PC-3 (cell line): ENCODE measurements around the gene WDFY4. TPM values are rescaled to one million over a fixed set of nuclear protein-coding genes. Genes with fewer than 3 reads are reported as not detected.
A peak's percentile ranks its signal among the peaks of the same experiment; 100 is the strongest.

Experiments used
- ATAC-seq: fragments of 200-7000 bp; cut with Tn5 transposase; 2 replicates; pipeline ENCODE4 v1.9.1; 2020; ENCODE audit warnings: mild to moderate bottlenecking, moderate library complexity
- BruUV-seq: library from RNA; stranded (reverse); fragments of 400-500 nt; replicated peaks from 2 replicates; lab custom pipeline; 2021; lab: Mats Ljungman, UMichigan
- CTCF ChIA-PET: fragments of 300-600 bp; sonication (Branson Sonifier 250); formaldehyde crosslinking; loops from one replicate; lab custom pipeline; 2022; ENCODE audit warnings: antibody characterized with exemption; lab: Charles Lee
- POLR2A ChIA-PET: fragments of 300-600 bp; sonication (Branson Sonifier 250); formaldehyde crosslinking; loops from one replicate; lab custom pipeline; 2022; ENCODE audit warnings: antibody characterized with exemption; ENCODE audit not compliant: unreplicated experiment; lab: Charles Lee
- DNase-seq: peaks from one replicate; pipeline ENCODE4 v3.0.0-alpha.2; 2015
- H2AFZ ChIP-seq: fragments of 300-600 bp; sonication (generic); 2 replicates; pipeline ENCODE4 v1.6.0; 2016; ENCODE audit warnings: antibody characterized with exemption, low read length
- H3F3A ChIP-seq: fragments of 300-600 bp; sonication (generic); one replicate; pipeline ENCODE4 v1.6.0; 2017; ENCODE audit warnings: antibody characterized with exemption, low read length, control low read depth, mild to moderate bottlenecking; ENCODE audit not compliant: unreplicated experiment
- H3K27ac ChIP-seq: fragments of 300-600 bp; sonication (generic); 2 replicates; pipeline ENCODE4 v1.5.1; 2016; ENCODE audit warnings: mild to moderate bottlenecking, low read length
- H3K27me3 ChIP-seq: fragments of 300-600 bp; sonication (generic); 2 replicates; pipeline ENCODE4 v1.6.1; 2016; ENCODE audit warnings: low read length, mixed read lengths
- H3K36me3 ChIP-seq: fragments of 300-600 bp; sonication (generic); 2 replicates; pipeline ENCODE4 v1.6.1; 2016; ENCODE audit warnings: low read depth, mixed run types, low read length, mixed read lengths
- H3K4me1 ChIP-seq: fragments of 300-600 bp; sonication (generic); 2 replicates; pipeline ENCODE4 v1.5.1; 2016; ENCODE audit warnings: low read length; ENCODE audit not compliant: insufficient read depth
- H3K4me2 ChIP-seq: fragments of 300-600 bp; sonication (generic); 2 replicates; pipeline ENCODE4 v1.6.0; 2016; ENCODE audit warnings: low read length
- H3K4me3 ChIP-seq: fragments of 300-600 bp; sonication (generic); 2 replicates; pipeline ENCODE4 v1.5.1; 2016; ENCODE audit warnings: mild to moderate bottlenecking, low read length, mixed read lengths
- H3K79me2 ChIP-seq: fragments of 300-600 bp; sonication (generic); 2 replicates; pipeline ENCODE4 v1.6.1; 2017; ENCODE audit warnings: low read length, mixed read lengths
- H3K9ac ChIP-seq: fragments of 300-600 bp; sonication (generic); 2 replicates; pipeline ENCODE4 v1.6.0; 2016; ENCODE audit warnings: mild to moderate bottlenecking, low read length
- H3K9me2 ChIP-seq: fragments of 300-600 bp; sonication (generic); replicated peaks from 2 replicates; pipeline ENCODE4 v1.6.1; 2016; ENCODE audit warnings: mixed run types, low read length, mixed read lengths
- H3K9me3 ChIP-seq: fragments of 300-600 bp; sonication (generic); 2 replicates; pipeline ENCODE4 v1.6.1; 2016; ENCODE audit warnings: low read length, mixed read lengths
- H4K20me1 ChIP-seq: fragments of 300-600 bp; sonication (generic); 2 replicates; pipeline ENCODE4 v1.6.1; 2016; ENCODE audit warnings: low read length, mixed read lengths
- CTCF ChIP-seq: fragments of 300-600 bp; sonication (generic); conservative IDR thresholded peaks from 2 replicates; pipeline ENCODE4 v1.5.1; 2017; ENCODE audit warnings: antibody characterized with exemption, low read depth, mild to moderate bottlenecking, low read length
- EZH2 ChIP-seq: fragments of 300-600 bp; sonication (generic); IDR thresholded peaks from one replicate; pipeline ENCODE4 v1.6.1; 2017; ENCODE audit warnings: antibody characterized with exemption, mild to moderate bottlenecking, low read length; ENCODE audit not compliant: unreplicated experiment
- EZH2phosphoT487 ChIP-seq: fragments of 300-600 bp; sonication (generic); IDR thresholded peaks from 2 replicates; pipeline ENCODE4 v1.6.1; 2018; ENCODE audit warnings: mild to moderate bottlenecking, antibody characterized with exemption, low read length, borderline replicate concordance
- intact Hi-C: fragments of 100-400 bp; cut with micrococcal nuclease; formaldehyde crosslinking; loops from 2 replicates; pipeline ENCODE4 v1.9.0; 2023
- total RNA-seq: library from RNA; depleted of rRNA; stranded (reverse); fragments of >200 nt; gene quantifications from 2 replicates; pipeline ENCODE4 v1.2.3, GENCODE V29; 2014

WDFY4 gene
- total RNA-seq, 1 experiment from 2014 or later = not detected

GRCh38 chr10:48792687-48793096 lies 108.0 kb downstream of the WDFY4 start:
- no peaks in the 10 kb centered on the region for H3K36me3 ChIP-seq
- BruUV-seq = no TSS peak
- H3K9me3 ChIP-seq = no peaks in the 10 kb centered on the region
- TF ChIP-seq EZH2 (no peak), EZH2phosphoT487 (no peak), CTCF (no peak)
- CTCF ChIA-PET = interaction anchor here (0.8 kb wide), 1 partner anchor 135 kb away, joined by 3 read pairs; no protein-coding TSS in a partner anchor
- peaks cover 72% of the 10 kb centered on the region for H3K27me3 ChIP-seq
- no peaks in the 10 kb centered on the region for H3F3A ChIP-seq
- intact Hi-C loops = no loop called here
- no peaks in the 10 kb centered on the region for H3K79me2 ChIP-seq
- H2AFZ ChIP-seq = no peak overlapping the region
- no peaks in the 10 kb centered on the region for H3K9me2 ChIP-seq
- H3K27ac ChIP-seq = no peak overlapping the region
- DNase-seq (peak; percentile 87), ATAC-seq (peak; percentile 68)
- no peak overlapping the region for H3K4me3 ChIP-seq
- no peaks in the 10 kb centered on the region for H3K4me1 ChIP-seq
- POLR2A ChIA-PET = interaction anchor here (0.7 kb wide), 1 partner anchor 9 kb away, joined by 3 read pairs; no protein-coding TSS in a partner anchor
- no peak overlapping the region for H3K4me2 ChIP-seq
- H3K9ac ChIP-seq = no peak overlapping the region
- H4K20me1 ChIP-seq = no peaks in the 10 kb centered on the region

GRCh38 chr10:48794074-48794473 lies 109.4 kb downstream of the WDFY4 start:
- DNase-seq (no peak), ATAC-seq (no peak)
- no peaks in the 10 kb centered on the region for H3K36me3 ChIP-seq
- intact Hi-C loops = no loop called here
- no peak overlapping the region for H3K4me2 ChIP-seq
- no peak overlapping the region for H2AFZ ChIP-seq
- H3K4me1 ChIP-seq = no peaks in the 10 kb centered on the region
- no peaks in the 10 kb centered on the region for H3F3A ChIP-seq
- no peak overlapping the region for H3K9ac ChIP-seq
- POLR2A ChIA-PET = no interaction called here
- H3K79me2 ChIP-seq = no peaks in the 10 kb centered on the region
- no peaks in the 10 kb centered on the region for H3K9me2 ChIP-seq
- no peaks in the 10 kb centered on the region for H4K20me1 ChIP-seq
- peaks cover 60% of the 10 kb centered on the region for H3K27me3 ChIP-seq
- CTCF ChIA-PET = no interaction called here
- no peak overlapping the region for H3K4me3 ChIP-seq
- no peaks in the 10 kb centered on the region for H3K9me3 ChIP-seq
- H3K27ac ChIP-seq = no peak overlapping the region
- BruUV-seq = no TSS peak
- TF ChIP-seq EZH2 (no peak), CTCF (no peak), EZH2phosphoT487 (no peak)

- no peak overlapping the region for H3K4me3 ChIP-seq
- no peak overlapping the region for H3K4me2 ChIP-seq
- ChIA-PET CTCF (no interaction called here), POLR2A (no interaction called here)
- H3F3A ChIP-seq = no peaks in the 10 kb centered on the region
- no peak for DNase-seq
- H3K4me1 ChIP-seq = no peaks in the 10 kb centered on the region
- H3K36me3 ChIP-seq = no peaks in the 10 kb centered on the region
- TF ChIP-seq EZH2phosphoT487 = no peak
- no peak for TF ChIP-seq EZH2
- no peak for TF ChIP-seq CTCF
- no peaks in the 10 kb centered on the region for H4K20me1 ChIP-seq
- no peak for ATAC-seq
- intact Hi-C loops = no loop called here
- H2AFZ ChIP-seq = no peak overlapping the region
- H3K27me3 ChIP-seq = peaks cover 33% of the 10 kb centered on the region
- H3K9ac ChIP-seq = no peak overlapping the region
- no peak overlapping the region for H3K27ac ChIP-seq
- no peaks in the 10 kb centered on the region for H3K9me3 ChIP-seq
- no peaks in the 10 kb centered on the region for H3K9me2 ChIP-seq
- H3K79me2 ChIP-seq = no peaks in the 10 kb centered on the region
- no TSS peak for BruUV-seq
Observed at GRCh38 chr10:48796713-48797245, 112.1 kb downstream of the WDFY4 start.
